GM19043 (cell line): ENCODE results near the gene EIPR1.

Source experiments
- ATAC-seq: cut with Tn5 transposase; IDR thresholded peaks from one replicate; pipeline ENCODE4 v1.9.1; 2021; ENCODE audit warnings: low read depth; ENCODE audit not compliant: unreplicated experiment

EIPR1 gene

GRCh38 chr2:3277748-3278520 lies 99.7 kb downstream of the EIPR1 start:
- no peak for ATAC-seq

- no peak for ATAC-seq
Observed at GRCh38 chr2:3277050-3277747, 100.4 kb downstream of the EIPR1 start.

- ATAC-seq: no peak
Observed at GRCh38 chr2:3272761-3273160, 104.9 kb downstream of the EIPR1 start.

- ATAC-seq: no peak
Observed at GRCh38 chr2:3270095-3270478, 107.5 kb downstream of the EIPR1 start.

GRCh38 chr2:3269425-3270094 lies 108.1 kb downstream of the EIPR1 start:
- no peak for ATAC-seq

GRCh38 chr2:3268705-3269029 lies 109.0 kb downstream of the EIPR1 start:
- ATAC-seq: no peak

GRCh38 chr2:3267869-3268704 lies 109.5 kb downstream of the EIPR1 start:
- ATAC-seq: no peak

- no peak for ATAC-seq
Observed at GRCh38 chr2:3266925-3267867, 110.4 kb downstream of the EIPR1 start.

- no peak for ATAC-seq
Observed at GRCh38 chr2:3265981-3266924, 111.4 kb downstream of the EIPR1 start.

- ATAC-seq: no peak
Observed at GRCh38 chr2:3265471-3265870, 112.1 kb downstream of the EIPR1 start.

- ATAC-seq: no peak
Observed at GRCh38 chr2:3264010-3264744, 113.4 kb downstream of the EIPR1 start.

GRCh38 chr2:3263487-3263886 lies 114.1 kb downstream of the EIPR1 start:
- no peak for ATAC-seq

GRCh38 chr2:3262437-3263388 lies 114.9 kb downstream of the EIPR1 start:
- no peak for ATAC-seq

GRCh38 chr2:3261511-3261910 lies 116.1 kb downstream of the EIPR1 start:
- no peak for ATAC-seq

- no peak for ATAC-seq
Observed at GRCh38 chr2:3260959-3261358, 116.7 kb downstream of the EIPR1 start.

GRCh38 chr2:3257826-3258225 lies 119.8 kb downstream of the EIPR1 start:
- no peak for ATAC-seq

- ATAC-seq: no peak
Observed at GRCh38 chr2:3257166-3257565, 120.5 kb downstream of the EIPR1 start.
